Measurements from ENCODE around the gene XCL2. TPM values are rescaled to one million over a fixed set of nuclear protein-coding genes. Genes with fewer than 3 reads are reported as not detected.
"Not testable (repeated sequence)": the region's sequence is repeated elsewhere in the genome, so short reads cannot be mapped to it uniquely, and the experiment has no call there.

The XCL2 gene
- total and polyA plus RNA-seq, 8 donors, result 0.23 to 0.52 TPM; not detected in 6

GRCh38 chr1:168585191-168585590 lies 41.4 kb upstream of the XCL2 start:
- 66 to 76% methylated on average over 3 of the region's 3 CpGs for WGBS, 2 donors
- no peaks in the 10 kb centered on the region for H3K36me3 ChIP-seq

GRCh38 chr1:168583571-168583970 lies 39.8 kb upstream of the XCL2 start:
- FAIRE-seq (no peak), DNase-seq (no peak), ATAC-seq (no peak)
- Histone ChIP-seq H3K4me3 (no peak overlapping the region), H3K36me3 (no peaks in the 10 kb centered on the region), H3K27me3 (no peaks in the 10 kb centered on the region), H3K27ac (no peak overlapping the region), H3K9me3 (no peaks in the 10 kb centered on the region), H3K4me1 (no peaks in the 10 kb centered on the region)
- TF ChIP-seq CTCF (IDR thresholded peaks at IDR 0.05), result no peak
- intact Hi-C loops (cut with DNase I), result loop anchor here in 1 of 3 donors (10.0 kb wide), 1 partner anchor 239 kb away; no protein-coding TSS in a partner anchor
- WGBS, 2 donors, result 81 to 87% methylated on average over 6 of the region's 6 CpGs

More at GRCh38 chr1:168585191-168585590, 41.4 kb upstream of the XCL2 start:
- Histone ChIP-seq H3K4me3 (no peak overlapping the region), H3K9me3 (no peaks in the 10 kb centered on the region), H3K27me3 (no peaks in the 10 kb centered on the region), H3K27ac (no peak overlapping the region), H3K4me1 (no peaks in the 10 kb centered on the region)
- TF ChIP-seq CTCF (IDR thresholded peaks at IDR 0.05), result no peak
- no peak for DNase-seq
- intact Hi-C loops (cut with DNase I), result loop anchor here in 1 of 3 donors (10.0 kb wide), 1 partner anchor 240 kb away; no protein-coding TSS in a partner anchor
- no peak for ATAC-seq
- FAIRE-seq, result no peak

- ATAC-seq, result no peak
- no peak overlapping the region for H3K27ac ChIP-seq
- WGBS, 2 donors, result 58 to 60% methylated on average over 6 of the region's 6 CpGs
- no peaks in the 10 kb centered on the region for H3K36me3 ChIP-seq
- H3K4me3 ChIP-seq, result no peak overlapping the region
- TF ChIP-seq CTCF (IDR thresholded peaks at IDR 0.05), result no peak
- H3K27me3 ChIP-seq, result no peaks in the 10 kb centered on the region
- no peaks in the 10 kb centered on the region for H3K4me1 ChIP-seq
- DNase-seq, result no peak
- H3K9me3 ChIP-seq, result no peaks in the 10 kb centered on the region
- intact Hi-C loops (cut with DNase I), result loop anchor here in 1 of 3 donors (10.0 kb wide), 1 partner anchor 238 kb away; no protein-coding TSS in a partner anchor
- FAIRE-seq, result no peak
Measured at GRCh38 chr1:168582688-168583336, 39.0 kb upstream of the XCL2 start.

GRCh38 chr1:168581817-168582572 lies 38.2 kb upstream of the XCL2 start:
- FAIRE-seq (no peak), ATAC-seq (no peak), DNase-seq (no peak)
- Histone ChIP-seq H3K9me3 (no peaks in the 10 kb centered on the region), H3K4me1 (no peaks in the 10 kb centered on the region), H3K27me3 (no peaks in the 10 kb centered on the region), H3K4me3 (no peak overlapping the region), H3K36me3 (no peaks in the 10 kb centered on the region), H3K27ac (no peak overlapping the region)
- TF ChIP-seq CTCF (IDR thresholded peaks at IDR 0.05), result no peak
- intact Hi-C loops (cut with DNase I), result loop anchor here in 1 of 3 donors (10.0 kb wide), 1 partner anchor 237 kb away; no protein-coding TSS in a partner anchor
- WGBS, 2 donors, result 76 to 90% methylated on average over 4 of the region's 4 CpGs

GRCh38 chr1:168580991-168581390 lies 37.2 kb upstream of the XCL2 start:
- not testable (repeated sequence) for H3K27ac ChIP-seq, ATAC-seq, H3K27me3 ChIP-seq, H3K9me3 ChIP-seq, DNase-seq, H3K36me3 ChIP-seq, H3K4me3 ChIP-seq, H3K4me1 ChIP-seq, FAIRE-seq
- intact Hi-C loops (cut with DNase I), result loop anchor here in 1 of 3 donors (10.0 kb wide), 1 partner anchor 236 kb away; no protein-coding TSS in a partner anchor
- 76 to 79% methylated on average over 7 of the region's 7 CpGs for WGBS, 2 donors

GRCh38 chr1:168580290-168580689 lies 36.5 kb upstream of the XCL2 start:
- intact Hi-C loops (cut with DNase I), result loop anchor here in 1 of 3 donors (10.0 kb wide), 1 partner anchor 235 kb away; no protein-coding TSS in a partner anchor

GRCh38 chr1:168578531-168579185 lies 34.9 kb upstream of the XCL2 start:
- H3K4me3 ChIP-seq, H3K4me1 ChIP-seq, H3K27ac ChIP-seq, H3K9me3 ChIP-seq, H3K27me3 ChIP-seq, H3K36me3 ChIP-seq, DNase-seq, ATAC-seq, FAIRE-seq: not testable (repeated sequence)
- WGBS, 2 donors, result 59 to 69% methylated on average over 2 of the region's 2 CpGs
- intact Hi-C loops (cut with DNase I), result loop anchor here in 1 of 3 donors (2.0 kb wide), 1 partner anchor 140 kb away; no protein-coding TSS in a partner anchor

More at GRCh38 chr1:168580290-168580689, 36.5 kb upstream of the XCL2 start:
- not testable (repeated sequence) for H3K27me3 ChIP-seq, FAIRE-seq, H3K9me3 ChIP-seq, H3K27ac ChIP-seq, H3K36me3 ChIP-seq, ATAC-seq, H3K4me3 ChIP-seq, H3K4me1 ChIP-seq, DNase-seq
- WGBS, 2 donors, result 86 to 93% methylated on average over 2 of the region's 2 CpGs

Measured in pancreas (tissue), 10 donors.